NK-92 treated with Interleukin-12 subunit alpha and Interleukin-12 subunit beta, amount 100 ng/mL, for 24 hours (cell line): ENCODE measurements around the gene FOXD4L1.
"Not testable (repeated sequence)": the region's sequence is repeated elsewhere in the genome, so short reads cannot be mapped to it uniquely, and the experiment has no call there.

ENCODE experiments used
- DNase-seq: peaks from one replicate; lab custom pipeline; 2025; lab: John Stamatoyannopoulos, UW

Gene FOXD4L1

GRCh38 chr2:113524986-113525385 is 26.5 kb downstream of the FOXD4L1 start:
- DNase-seq = not testable (repeated sequence)

GRCh38 chr2:113527350-113528045 is 29.0 kb downstream of the FOXD4L1 start:
- DNase-seq = not testable (repeated sequence)

DNA sequence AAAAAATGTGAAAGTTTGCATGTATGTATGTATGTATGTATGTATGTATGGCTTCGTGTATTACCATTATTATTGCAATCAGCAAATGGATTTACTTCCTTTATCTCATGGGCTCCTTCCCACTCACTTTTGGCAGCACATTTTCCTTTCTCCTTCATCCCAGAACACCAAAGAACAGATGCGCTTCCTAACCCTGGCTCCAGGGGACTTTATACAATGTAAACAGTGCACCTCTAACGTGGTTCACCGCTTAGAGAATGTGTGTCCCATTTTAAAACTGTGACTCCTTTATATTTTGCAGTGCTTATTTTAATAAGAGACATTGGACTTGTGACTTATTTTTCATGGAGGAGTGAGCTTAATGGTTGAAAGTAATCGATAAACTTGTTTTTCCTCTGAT is 29.7 kb downstream of the FOXD4L1 start:
- not testable (repeated sequence) for DNase-seq

DNA sequence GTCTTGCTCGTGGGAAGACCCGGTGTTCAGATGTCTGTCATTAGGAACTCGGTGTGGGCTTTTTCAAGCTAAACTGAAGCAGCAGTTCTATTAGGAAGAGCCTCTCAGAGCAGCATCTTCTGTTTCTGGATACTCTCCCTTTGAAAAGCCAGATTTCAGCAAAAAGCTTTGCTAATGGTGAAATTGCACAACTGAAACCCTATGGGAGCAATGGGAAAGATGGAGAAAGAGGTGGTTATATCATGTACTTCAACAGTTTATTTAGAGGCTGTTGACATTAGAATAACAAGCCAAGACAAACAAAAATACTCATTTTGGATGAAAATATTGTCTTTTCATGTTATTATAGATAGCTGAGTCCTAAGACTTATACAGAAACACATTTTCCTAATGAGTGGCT is 30.4 kb downstream of the FOXD4L1 start:
- DNase-seq = not testable (repeated sequence)

GRCh38 chr2:113532991-113533390 is 34.5 kb downstream of the FOXD4L1 start:
- not testable (repeated sequence) for DNase-seq

GRCh38 chr2:113536573-113536972 is 38.1 kb downstream of the FOXD4L1 start:
- DNase-seq = not testable (repeated sequence)

DNA sequence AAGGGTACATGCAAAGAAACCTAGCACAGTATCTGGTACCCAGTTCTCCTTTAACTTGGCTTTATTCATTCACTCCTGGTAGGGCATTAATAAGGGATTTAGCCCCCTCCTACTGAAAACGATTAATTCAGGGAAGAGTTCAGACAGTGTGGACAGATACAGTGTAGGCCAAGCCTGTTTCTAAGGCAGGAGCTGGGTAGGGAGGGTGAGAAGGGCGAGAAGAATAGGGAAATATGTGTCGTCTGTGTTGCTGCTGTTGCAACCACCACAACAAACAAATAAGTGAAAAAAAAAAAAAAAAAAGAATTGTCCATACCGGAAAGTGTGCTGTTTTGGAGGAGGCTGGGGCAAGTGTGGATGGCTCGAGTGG is 42.4 kb downstream of the FOXD4L1 start:
- not testable (repeated sequence) for DNase-seq

DNA sequence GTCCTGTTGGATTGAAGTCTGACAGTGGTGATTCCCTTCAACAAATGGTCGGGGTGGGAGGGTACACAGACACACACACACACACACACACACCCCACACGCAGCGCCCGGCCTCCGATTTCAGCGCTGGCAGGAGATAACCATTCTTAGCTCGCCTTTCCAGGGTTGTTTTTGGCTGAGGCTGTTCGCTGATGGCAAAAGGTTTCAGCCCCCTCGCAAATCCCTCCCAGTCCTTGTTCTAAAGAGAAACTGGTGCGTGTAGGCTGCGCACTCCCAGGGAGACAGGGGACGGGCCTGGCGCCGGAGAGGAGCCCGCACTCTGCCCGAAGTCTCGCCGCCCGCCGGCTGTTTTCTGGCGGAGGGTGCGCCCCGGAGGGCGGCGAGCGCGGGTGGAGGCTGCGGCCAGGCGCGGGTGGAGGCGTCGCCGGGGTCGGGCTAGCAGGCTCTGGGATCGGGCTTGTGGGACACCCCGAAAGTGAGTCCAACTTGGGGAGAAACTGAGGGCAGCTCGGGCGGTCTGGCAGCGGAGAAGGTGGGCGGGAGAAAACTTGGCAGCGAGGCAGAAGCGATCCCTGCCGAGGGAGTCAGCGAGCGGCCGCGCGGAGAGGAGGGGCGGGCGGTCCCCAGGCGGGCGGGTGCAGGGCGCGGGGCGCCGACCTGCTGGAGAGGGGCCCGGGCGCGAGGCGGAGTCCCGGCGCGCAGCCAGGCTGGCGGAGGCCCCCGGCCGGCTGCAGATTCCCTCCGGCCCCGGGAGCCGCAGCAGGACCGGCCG is 42.9 kb downstream of the FOXD4L1 start:
- not testable (repeated sequence) for DNase-seq

- not testable (repeated sequence) for DNase-seq
These were observed 43.6 kb downstream of the FOXD4L1 start for GRCh38 chr2:113541976-113542485.

GRCh38 chr2:113542529-113542928 is 44.1 kb downstream of the FOXD4L1 start:
- DNase-seq = not testable (repeated sequence)
